HG03039 (cell line): ENCODE data around the gene TTYH3.

ENCODE experiments used
- ATAC-seq: cut with Tn5 transposase; IDR thresholded peaks from one replicate; pipeline ENCODE4 v1.9.1; 2021; ENCODE audit warnings: mild to moderate bottlenecking, moderate library complexity; ENCODE audit not compliant: unreplicated experiment

TTYH3 gene

GRCh38 chr7:2646680-2647571, 15.1 kb downstream of the TTYH3 start:
- ATAC-seq, result no peak

GRCh38 chr7:2647594-2648172, 15.9 kb downstream of the TTYH3 start:
- ATAC-seq, result no peak

- ATAC-seq, result no peak
Observed at GRCh38 chr7:2649139-2649838, 17.5 kb downstream of the TTYH3 start.

GRCh38 chr7:2649991-2650390, 18.2 kb downstream of the TTYH3 start:
- no peak for ATAC-seq

GRCh38 chr7:2650451-2650850, 18.7 kb downstream of the TTYH3 start:
- no peak for ATAC-seq

- ATAC-seq, result no peak
Observed at GRCh38 chr7:2651336-2651735, 19.6 kb downstream of the TTYH3 start.

GRCh38 chr7:2651847-2652735, 20.3 kb downstream of the TTYH3 start:
- ATAC-seq, result no peak

GRCh38 chr7:2652736-2653060, 20.9 kb downstream of the TTYH3 start:
- ATAC-seq, result no peak

GRCh38 chr7:2654059-2654458, 22.3 kb downstream of the TTYH3 start:
- no peak for ATAC-seq

- no peak for ATAC-seq
Observed at GRCh38 chr7:2655870-2656614, 24.3 kb downstream of the TTYH3 start.

- no peak for ATAC-seq
Observed at GRCh38 chr7:2657208-2657607, 25.4 kb downstream of the TTYH3 start.

GRCh38 chr7:2657920-2658671, 26.3 kb downstream of the TTYH3 start:
- no peak for ATAC-seq

- ATAC-seq, result no peak
Observed at GRCh38 chr7:2658941-2659340, 27.2 kb downstream of the TTYH3 start.

GRCh38 chr7:2659556-2660358, 28.0 kb downstream of the TTYH3 start:
- ATAC-seq, result no peak

- no peak for ATAC-seq
Observed at GRCh38 chr7:2660359-2661095, 28.7 kb downstream of the TTYH3 start.

- ATAC-seq, result no peak
Observed at GRCh38 chr7:2661096-2661449, 29.3 kb downstream of the TTYH3 start.

GRCh38 chr7:2661602-2662272, 30.0 kb downstream of the TTYH3 start:
- ATAC-seq, result no peak
